CD4-positive, alpha-beta T cell treated with Interleukin-6 at 100 ng/mL for 8 hours (primary cell): ENCODE measurements around the gene TRAPPC12.

Experiments used
- DNase-seq: peaks from one replicate; pipeline ENCODE4 v3.0.0-alpha.2; 2020; ENCODE audit warnings: mixed read lengths, low spot score

Gene TRAPPC12

DNA sequence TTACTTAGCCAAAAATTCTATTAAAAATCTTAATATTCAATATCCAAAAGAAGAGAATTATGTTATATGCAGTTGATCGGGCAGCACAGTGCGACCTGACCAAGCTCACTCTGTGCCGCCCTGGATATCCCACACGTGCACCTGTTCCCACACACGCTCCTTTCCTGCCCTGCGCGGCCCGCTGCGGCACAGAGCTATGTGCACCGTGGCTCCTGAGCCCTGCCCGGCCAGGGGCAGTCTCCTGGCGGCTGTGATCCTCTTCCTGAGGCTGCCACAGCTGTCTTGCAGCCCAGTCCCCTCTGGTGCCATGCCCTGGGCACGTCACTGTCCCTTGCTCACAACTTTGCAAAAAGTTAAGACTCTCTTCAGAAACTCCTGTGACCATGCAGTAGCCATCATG lies 29.3 kb downstream of the TRAPPC12 start:
- DNase-seq: no peak

DNA sequence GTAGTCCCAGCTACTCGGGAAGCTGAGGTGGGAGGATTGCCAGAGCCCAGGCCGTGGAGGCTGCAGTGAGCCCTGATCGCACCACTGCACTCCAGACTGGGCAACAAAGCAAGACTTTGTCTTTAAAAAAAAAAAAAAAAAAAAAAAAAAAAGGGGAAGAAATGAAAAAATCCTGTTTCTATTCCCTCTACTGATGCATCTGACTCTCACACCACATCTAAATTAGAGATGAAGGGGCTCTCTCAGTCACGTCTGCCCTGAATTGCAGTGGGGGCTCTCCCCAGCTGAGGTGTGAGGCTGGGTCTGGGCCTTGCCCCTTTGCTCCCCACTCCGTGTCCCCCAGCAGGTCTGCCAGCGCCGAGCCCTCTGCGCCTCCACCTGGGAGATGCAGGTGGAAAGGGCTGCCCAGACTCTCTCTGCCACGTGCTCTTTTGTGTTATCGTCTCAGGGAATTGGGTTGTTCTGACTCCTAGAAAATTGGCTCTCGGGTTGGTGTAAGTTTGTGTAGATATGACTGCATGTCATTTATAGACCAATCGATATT lies 30.2 kb downstream of the TRAPPC12 start:
- no peak for DNase-seq

DNA sequence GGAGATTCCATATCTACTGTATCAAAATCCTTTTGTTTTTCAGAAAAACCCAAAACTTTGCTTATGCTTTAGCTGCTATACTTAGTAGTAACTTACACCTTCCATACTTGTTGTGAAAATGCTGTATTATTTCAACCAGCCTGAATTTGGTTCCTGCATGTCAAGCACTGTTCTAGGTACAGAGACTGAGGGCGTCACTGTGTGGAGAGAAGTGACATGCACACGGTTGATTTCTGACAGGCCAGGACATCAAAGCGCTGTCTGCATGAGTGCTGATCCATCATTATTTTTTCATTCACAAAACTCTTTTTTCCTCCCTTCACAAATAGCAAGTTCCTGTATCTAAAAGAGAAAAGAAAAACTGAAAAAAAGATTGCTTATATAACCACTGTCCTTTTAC lies 31.6 kb downstream of the TRAPPC12 start:
- DNase-seq: no peak

DNA sequence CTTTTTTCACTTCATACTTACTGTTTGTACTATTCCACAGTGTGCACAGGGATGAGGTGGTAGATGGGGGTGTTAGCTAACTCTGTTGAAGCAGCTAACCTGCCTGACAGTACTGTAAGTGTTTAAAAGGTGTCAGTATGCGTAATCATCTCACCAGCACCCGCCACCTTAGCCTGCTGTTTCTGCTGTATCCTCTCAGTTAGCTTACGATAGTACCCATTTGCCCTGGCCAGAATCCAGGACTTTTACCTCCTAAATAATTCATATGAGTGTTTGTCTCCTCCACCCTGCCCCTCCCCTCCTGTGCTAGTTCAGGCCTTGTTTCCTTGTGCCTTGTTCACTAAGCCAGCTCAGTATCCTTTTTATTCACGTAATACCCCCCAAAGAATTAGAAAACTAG lies 34.2 kb downstream of the TRAPPC12 start:
- no peak for DNase-seq

DNA sequence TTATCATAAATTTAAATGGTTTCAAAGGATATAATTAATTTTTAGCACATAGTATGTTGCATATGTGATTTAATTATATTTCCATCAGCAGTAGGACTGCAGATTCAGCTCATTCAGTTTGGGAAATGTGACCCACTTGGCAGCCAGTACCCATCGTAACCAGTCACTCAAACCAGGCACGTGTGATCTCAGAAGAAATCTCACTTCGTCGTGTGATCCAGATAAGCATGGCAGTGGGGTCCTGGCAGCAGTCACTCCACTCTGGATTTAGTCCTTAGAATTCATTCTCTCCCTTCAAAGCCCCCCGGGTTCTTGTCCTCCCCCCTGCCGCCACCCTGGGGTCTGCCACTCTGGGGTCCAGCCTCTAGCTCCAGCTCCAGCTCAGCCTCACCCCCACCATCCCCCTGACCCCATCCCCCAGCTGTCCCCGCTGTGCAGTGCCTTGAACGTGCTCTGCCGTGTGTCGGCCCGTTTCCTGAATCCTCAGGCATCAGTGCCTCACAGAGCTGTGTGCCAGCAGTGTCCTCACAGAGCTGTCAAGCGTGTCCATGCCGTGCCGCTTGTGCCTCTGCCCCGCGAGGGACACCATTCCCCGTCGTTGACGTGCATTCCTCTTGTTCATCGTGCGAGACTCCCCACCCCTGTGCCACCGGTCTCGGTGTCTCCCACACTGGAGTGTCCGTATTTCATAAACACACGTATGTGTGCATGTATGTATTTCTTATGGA lies 34.8 kb downstream of the TRAPPC12 start:
- DNase-seq: no peak

DNA sequence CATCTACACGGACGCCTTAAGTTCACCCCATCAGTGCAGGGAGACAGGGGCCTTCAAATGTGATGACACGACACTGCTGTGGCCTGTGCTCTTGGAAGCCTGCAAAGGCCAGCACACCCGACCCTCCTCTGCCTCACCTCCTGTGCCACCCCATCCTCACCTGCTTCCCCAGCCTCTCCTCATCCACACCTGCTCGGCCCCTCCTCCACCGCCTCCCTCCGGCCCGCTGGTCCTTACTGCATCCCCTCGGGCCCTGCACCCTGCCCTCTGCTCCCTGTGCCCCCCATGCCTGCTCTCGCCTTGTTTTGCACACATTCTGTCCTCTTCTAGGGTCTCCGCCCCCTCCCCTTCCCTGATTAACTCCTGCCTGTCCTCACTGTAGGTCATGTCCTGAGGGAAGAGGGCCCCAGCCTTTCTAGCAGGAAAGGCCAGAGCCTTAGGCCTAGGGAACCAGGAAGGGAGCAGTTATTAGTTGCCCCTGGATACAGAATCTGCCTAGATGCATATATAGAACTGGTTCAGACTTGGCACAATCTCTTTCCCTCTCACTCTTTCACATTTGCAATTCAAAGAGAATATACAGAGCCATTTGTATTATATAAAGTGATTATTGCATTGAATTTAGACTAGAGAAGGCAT lies 39.4 kb downstream of the TRAPPC12 start:
- no peak for DNase-seq

DNA sequence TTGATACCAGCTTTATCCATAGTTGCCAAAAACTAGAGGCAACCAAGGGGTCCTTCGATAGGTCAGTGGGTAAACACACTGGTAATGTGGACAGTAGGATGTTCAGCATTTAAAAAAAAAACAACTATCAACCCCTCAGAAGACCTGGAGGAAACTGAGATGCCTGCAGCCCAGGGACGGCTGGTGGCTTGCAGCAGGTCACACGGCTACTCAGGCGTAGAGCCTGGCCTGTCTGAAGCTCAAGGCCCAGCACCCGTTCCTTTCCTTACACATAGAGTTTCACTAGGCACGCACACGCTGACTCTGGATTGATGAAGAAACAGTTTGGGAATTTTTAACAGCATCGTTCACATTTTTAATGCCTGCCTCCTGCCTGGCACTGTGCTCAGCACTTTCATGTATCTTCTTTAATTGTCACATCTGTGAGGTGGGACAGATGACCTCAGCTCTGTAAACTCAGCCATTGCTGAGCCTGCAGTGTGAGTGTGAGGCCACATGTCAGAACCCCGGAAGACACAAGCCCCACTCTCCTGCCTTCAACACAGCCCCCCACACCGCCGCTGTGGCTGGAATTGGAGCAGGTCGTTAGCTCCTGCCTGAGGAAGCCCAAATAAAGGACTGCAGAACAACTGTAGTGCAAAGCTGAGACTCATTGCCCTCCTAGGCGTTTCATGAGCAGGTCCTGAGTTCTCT lies 40.7 kb downstream of the TRAPPC12 start:
- DNase-seq: no peak

DNA sequence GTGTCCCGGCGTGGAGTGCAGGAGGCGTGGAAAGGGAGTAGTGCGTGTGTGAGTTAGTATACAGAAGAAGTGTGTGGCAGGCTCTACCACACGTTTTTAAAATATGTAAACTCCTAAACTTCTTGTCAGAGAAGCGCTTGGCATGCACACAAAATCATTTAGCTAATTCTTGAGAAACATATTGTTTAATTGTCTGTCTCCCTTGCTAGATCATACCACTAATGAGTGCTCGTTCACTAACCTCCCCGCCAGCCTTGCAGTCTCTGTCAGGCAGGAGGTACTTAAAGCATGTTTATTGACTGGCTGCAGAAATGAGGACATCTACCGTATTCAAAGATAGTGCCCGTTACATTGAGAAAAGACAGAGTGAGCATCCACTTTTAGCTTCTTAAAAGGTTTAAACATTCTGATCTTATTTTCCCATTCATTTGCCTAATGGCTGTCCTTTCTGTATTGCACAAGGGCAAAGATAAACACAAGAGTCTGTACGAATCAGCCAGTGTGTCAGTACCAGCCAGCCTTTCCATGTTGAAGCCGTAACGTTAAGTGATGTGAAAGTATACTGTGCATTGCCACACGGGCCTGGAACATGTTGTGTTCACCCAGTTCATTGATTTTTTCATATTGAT lies 41.4 kb downstream of the TRAPPC12 start:
- no peak for DNase-seq

DNA sequence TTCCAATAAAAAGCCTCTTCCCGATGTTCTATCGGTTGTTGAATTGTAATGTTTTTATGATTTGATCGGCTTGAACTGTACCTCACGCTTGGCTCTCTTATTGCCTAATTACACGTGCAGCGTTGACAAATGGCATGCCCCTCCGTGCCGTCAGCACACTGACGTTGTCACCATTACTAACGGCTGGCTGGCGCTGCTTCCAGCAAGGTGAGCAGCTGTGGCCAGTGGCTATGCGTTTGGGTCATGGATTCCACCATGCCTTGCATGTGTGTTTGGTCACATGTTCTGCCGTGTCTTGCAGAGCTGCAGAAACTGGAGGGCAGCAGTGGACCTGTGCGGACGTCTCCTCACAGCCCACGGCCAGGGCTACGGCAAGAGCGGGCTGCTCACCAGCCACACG lies 42.1 kb downstream of the TRAPPC12 start:
- DNase-seq: no peak

DNA sequence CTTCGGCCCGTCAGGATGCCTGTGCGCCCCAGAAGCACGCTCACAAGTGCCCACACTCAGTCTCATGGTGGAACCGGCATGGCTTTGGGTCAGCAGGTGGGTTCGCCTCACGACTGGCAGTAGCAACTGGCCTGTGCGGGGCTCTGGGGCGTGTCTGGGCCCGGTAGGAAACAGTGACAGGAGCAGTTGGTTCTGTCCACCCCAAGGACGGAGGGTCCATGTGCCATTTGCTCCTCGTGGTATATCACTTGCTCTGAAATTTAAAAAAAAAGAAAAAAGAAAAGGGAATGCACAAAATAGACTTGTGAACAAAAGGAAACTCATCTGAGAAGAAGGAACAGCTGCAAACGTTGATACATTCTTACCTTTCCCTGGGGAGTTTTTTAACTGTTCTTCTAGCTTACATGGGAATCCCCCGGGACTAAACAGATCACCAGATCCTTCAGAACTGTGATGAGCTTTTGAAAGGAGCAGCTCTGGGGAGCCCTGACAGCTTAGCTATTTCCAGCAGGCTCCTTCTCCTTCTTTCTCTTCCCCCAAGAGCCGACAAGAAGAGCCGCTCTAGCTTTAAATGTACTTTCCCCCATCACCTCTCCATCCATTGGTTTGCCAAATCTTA lies 42.8 kb downstream of the TRAPPC12 start:
- DNase-seq: no peak

DNA sequence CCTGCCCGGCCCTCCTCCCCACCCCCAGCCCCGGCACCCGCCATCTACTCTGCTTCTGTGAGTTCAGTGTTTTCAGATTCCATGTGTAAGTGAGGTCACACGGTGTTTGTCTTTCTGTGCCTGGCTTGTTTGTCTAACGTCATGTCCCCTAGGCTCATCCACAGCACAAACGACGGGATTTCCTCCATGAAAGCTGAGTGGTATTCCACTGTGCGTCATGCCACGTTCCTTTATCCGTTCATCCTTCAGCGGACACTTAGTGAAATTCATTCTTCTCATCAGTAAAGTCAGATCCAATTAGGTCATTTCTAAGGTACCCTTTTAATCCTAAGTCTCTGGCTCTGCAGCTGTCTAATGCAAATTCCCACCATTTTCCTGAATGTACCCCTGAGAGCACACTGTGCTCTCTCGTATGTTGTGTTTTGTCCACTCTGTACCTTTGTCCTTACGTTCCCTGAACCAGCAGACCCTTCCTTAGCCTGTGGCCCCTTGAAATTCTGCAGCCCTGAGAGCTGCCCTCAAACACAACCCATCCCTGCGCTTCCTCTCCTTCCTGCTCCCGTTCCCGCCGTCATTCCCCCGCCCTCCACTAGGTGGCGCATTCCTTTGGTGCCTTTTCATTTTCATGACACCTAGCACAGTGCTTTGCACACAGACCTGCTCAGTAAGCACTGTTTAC lies 44.1 kb downstream of the TRAPPC12 start:
- DNase-seq: peak; percentile 61

DNA sequence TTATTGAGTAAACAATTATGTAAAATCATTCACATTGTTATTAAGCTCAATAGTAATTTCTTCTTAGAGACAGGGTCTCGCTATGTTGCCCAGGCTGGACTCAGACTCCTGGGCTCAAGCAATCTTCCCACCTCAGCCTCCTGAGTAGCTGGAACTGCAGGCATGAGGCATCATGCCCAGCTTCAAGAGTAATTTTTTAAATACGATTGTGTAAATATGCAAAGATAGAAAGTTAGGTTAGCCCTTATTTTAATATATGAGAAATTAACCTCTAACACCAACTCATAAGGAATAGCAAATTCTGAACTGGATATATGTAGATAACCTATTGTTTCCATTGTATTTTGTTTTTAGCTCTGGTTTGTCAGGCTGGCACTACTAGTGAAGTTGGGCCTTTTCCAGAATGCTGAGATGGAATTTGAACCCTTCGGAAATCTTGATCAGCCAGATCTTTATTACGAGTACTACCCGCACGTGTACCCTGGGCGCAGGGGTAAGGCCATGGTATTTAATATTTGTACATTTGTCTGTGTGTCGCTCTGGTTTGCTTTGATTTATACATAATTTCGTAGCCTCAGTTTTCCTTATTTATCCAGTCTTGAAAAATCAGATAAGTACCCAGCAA lies 44.8 kb downstream of the TRAPPC12 start:
- DNase-seq: no peak

DNA sequence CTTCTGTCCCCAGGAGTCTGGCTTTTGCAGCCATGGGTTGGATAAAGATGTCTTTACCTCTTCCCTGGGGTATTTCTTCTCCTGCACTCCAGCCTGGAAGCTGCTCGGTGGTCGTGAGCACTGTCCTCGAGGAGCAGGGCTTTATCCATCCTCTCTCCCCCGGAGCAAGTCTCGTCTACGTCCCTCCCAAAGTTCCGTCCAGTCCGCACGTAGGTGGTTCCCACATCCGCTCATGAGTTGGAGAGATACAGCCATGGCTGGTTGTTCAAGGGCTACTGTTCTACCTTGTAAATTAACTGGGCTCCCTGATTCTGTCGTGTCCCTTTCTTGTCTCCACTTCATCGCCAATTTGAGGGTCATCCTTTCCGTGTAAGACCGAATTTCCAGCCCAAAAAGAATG lies 47.1 kb downstream of the TRAPPC12 start:
- no peak for DNase-seq

DNA sequence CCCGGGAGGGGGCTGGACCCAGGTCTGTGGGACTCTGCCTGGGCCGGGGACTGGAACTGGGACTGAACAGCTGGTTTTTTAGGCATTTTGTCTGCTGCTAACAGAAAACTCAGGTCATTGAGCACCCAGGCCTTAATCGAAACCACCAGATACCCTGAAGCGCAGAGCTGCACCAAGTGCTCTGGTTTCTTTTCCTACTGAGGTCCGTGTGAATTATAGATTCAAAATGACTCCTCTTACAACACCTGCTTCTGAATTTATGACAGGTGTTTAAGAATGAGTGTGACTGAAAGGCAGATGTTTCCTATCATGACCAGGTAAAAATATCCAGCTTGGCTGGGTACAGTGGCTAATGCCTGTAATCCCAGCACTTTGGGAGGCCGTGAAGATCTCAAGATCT lies 47.8 kb downstream of the TRAPPC12 start:
- DNase-seq: no peak

DNA sequence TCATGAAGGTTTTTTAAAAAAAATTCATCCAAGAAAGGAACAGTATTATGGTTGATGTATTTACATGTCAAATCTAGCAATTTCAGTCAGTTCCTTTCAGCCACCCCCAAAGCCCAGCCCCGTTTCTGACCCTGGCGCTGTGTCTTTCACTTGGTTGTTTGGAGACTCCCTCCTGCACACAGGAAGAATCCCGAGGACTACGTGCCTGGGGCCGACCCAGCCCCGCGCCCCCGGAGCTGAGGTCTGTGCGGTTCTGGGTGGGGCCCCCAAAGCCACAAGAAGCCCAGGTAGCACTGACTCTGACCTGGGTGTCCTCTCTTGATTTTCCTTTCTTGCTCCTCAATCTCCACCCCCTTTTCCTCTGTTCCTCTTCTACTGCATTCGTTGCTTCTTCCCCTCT lies 49.1 kb downstream of the TRAPPC12 start:
- DNase-seq: no peak

DNA sequence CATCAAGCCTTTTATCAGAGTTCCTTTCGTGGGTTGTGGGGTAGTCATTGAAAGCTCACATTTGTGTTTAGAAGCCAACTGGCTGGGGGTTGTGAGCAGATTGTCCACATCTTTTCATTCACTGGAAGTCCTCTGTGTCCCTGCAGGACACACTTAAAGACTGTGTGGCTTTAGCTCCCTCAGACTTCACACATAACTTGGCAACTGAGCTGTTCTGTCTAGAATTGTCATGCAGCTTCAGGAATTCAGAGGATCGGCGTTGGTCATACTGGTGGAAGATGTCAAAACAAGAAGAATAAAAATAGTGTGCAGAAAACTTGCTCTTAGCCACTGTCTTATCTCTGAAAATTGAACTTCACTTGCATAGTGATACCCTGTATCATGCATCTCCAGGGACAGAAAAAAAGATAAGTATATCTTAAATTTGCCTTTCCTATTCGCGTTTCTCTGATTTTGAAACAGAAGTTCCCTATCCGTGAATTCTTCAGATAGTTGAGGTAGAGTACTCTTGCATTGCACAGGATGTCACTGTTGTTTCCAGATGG lies 49.6 kb downstream of the TRAPPC12 start:
- DNase-seq: no peak

DNA sequence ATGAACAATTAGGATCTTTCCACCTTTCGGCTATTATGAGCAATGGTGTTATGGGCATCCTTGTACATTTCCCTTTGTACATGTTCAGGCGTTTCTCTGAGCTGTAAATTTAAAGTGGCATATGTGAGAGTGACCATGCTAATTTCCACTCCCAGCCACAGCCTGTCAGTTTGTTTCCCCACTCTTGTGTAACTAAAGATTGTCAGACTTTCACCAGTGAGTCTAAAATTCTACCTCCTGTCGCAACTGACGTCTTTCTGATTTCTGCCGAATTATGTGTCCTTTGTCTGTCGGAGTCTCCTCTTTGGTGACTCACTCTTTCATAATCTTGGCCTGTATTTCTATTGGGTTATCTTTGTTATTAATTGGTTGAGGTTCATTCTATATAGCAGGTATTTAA lies 50.7 kb downstream of the TRAPPC12 start:
- DNase-seq: no peak

DNA sequence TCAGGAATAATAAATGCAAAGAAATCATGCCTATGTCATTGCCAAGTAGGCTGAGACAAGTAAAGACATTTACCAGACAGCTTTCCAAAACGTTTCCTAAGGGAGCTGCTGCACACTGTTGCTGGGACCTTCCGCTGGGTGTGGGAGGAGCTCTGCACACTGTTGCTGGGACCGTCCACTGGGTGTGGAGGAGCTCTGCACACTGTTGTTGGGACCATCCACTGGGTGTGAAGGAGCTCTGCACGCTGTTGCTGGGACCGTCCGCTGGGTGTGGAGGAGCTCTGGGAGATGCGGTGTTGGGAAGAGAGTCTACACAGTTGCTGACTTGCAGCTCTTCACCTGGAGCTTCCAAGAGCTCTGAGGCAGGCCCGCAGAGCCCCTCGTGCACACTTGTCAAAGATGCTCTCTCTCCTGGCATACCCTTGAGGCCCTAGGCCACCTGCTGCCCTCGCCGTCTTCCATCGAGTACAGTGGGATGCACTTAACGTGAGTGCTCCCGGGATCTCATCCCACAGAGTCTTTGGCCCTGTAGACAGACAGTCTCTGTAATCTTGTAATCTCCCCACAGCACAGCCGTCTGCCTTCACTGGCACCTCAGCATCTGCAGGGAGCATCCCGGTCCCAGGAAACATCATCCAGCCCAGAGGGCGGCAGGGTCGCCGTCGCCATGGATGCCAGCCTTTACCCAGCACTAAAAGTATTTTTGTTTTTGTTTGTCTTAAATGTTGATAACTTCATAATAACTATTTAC lies 51.4 kb downstream of the TRAPPC12 start:
- no peak for DNase-seq

DNA sequence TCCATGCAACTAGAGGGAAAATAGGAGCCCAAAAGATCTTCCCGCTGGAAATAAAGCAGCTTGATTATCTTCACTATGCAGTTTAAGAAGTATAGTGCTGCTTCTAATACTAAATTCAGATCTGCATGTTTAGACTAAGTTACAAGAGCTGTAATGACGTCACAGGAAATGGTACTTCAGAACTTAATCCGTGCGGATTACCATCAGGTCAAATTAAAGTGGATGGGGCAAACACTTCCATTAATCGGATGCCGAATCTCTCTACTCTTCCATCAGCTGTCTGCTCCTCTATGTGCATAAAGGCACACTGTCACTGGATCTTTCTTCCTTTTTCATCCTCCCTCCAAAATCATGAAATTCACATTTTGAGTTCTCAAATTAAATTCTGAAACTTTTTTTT lies 52.6 kb downstream of the TRAPPC12 start:
- DNase-seq: no peak

DNA sequence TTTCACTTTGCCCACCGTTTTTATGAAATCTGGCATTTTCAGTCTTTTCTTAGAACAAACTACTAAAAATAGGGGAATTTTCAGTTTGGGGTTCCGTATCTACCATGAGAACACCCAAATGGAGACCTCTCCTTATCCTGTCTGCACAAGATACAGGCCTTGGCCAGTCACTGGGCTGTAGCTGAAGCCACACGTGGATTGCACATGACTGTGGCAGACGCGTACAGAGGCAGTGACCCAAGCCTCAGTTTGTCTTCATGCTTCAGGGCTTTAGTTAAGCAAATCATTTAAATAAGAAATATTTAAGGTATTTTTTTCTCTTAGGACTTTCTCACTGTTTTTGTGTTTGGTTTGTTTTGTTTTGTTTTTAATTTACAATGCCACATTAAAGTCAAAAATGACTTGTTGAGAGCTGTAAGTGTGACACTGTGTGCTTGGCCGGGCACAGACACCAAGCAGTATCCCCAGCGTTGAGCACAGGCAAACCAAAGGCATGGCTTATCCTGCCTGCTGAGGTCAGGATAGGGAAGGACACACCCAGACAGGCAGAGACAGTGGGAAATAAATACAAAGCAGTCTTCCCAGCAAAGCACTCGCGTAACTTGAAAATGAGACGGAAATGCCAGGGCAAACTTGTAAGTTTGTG lies 53.3 kb downstream of the TRAPPC12 start:
- DNase-seq: no peak
